H1 (cell line): Measurements from ENCODE around the gene SSRP1. TPM values are rescaled to one million over a fixed set of nuclear protein-coding genes. Genes with fewer than 3 reads are reported as not detected.

Experiments used
- CHD7 ChIP-seq: fragments of 300-600 bp; sonication (generic); IDR thresholded peaks from 2 replicates; pipeline ENCODE4 v1.7.1; 2012; ENCODE audit warnings: low read length, moderate library complexity, mild to moderate bottlenecking, inconsistent platforms; ENCODE audit not compliant: insufficient replicate concordance
- polyA plus RNA-seq, 7 experiments: library from polyadenylated mRNA; depleted of rRNA in 3 of 7; stranded (reverse) in 5 of 7; unstranded in 2 of 7; fragments of >200 nt in 5 of 7; fragments of 200-250 nt in 2 of 7; gene quantifications; 1 replicate in 5 of 7; 2 replicates in 1 of 7; 4 replicates in 1 of 7; pipeline versions ENCODE4 v1.2.1 to v1.2.3, GENCODE V29; 2011 to 2013; ENCODE audit warnings: missing spikeins in 2 of 7, mixed read lengths in 2 of 7
- total RNA-seq: library from RNA; stranded (reverse); fragmentation: NEBNext Ultra II Directional; extraction: Animal tissue kit (Norgen Biotek cat#: 25700); gene quantifications from 2 replicates; pipeline ENCODE4 v1.2.1, GENCODE V29; 2021

Gene SSRP1
- total and polyA plus RNA-seq, 2 of the 8 experiments (the other 6 are each of a cell fraction or from before 2014, with no cell fraction given): 259 to 281 TPM

DNA sequence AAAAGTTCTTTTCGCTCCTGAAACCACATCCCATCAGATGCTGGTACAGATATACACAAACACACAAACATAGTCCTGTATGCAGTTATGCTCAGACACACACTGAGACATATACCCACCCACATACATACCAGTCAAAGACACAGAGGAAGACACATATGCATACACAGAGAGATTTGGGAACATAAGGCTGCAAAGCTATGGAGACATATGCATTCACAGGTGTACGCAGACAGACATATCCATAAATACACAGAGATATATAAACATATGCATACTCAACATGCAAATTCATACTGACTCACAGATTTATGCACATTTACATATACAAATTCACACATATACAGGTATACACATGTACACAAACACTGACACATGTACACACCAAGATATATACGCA, 39.3 kb upstream of the SSRP1 start (continued):
- TF ChIP-seq CHD7: no peak
